GM23338 (cell line): ENCODE measurements around the gene NUF2. TPM values are rescaled to one million over a fixed set of nuclear protein-coding genes. Genes with fewer than 3 reads are reported as not detected.

Source experiments
- ATAC-seq: fragments of 200-7000 bp; cut with Tn5 transposase; 3 replicates; pipeline ENCODE4 v1.9.1; 2020
- DNase-seq: peaks from one replicate; pipeline ENCODE4 v3.0.0-alpha.2; 2015; ENCODE audit warnings: low spot score
- H2AFZ ChIP-seq: fragments of 200-600 bp; sonication (generic); 2 replicates; pipeline ENCODE4 v1.8.0; 2016; ENCODE audit warnings: antibody characterized with exemption, mild to moderate bottlenecking, moderate library complexity
- H3F3A ChIP-seq: fragments of 200-600 bp; sonication (generic); replicated peaks from 2 replicates; pipeline ENCODE4 v1.8.0; 2017; ENCODE audit warnings: antibody characterized with exemption, mixed run types, low read depth
- H3K27ac ChIP-seq: fragments of 200-600 bp; sonication (generic); 2 replicates; pipeline ENCODE4 v1.6.1; 2016; ENCODE audit warnings: low read depth
- H3K27me3 ChIP-seq: fragments of 200-600 bp; sonication (generic); 2 replicates; pipeline ENCODE4 v1.8.0; 2016; ENCODE audit warnings: mild to moderate bottlenecking, mixed run types, moderate library complexity; ENCODE audit not compliant: insufficient read depth
- H3K36me3 ChIP-seq: fragments of 200-600 bp; sonication (generic); 2 replicates; pipeline ENCODE4 v1.8.0; 2016; ENCODE audit warnings: mild to moderate bottlenecking; ENCODE audit not compliant: insufficient read depth
- H3K4me1 ChIP-seq: fragments of 200-600 bp; sonication (generic); 2 replicates; pipeline ENCODE4 v1.8.0; 2016; ENCODE audit warnings: mild to moderate bottlenecking, moderate library complexity; ENCODE audit not compliant: insufficient read depth
- H3K4me2 ChIP-seq: fragments of 200-600 bp; sonication (generic); 2 replicates; pipeline ENCODE4 v1.7.1; 2017; ENCODE audit warnings: mixed run types
- H3K4me3 ChIP-seq: fragments of 200-600 bp; sonication (generic); 2 replicates; pipeline ENCODE4 v1.6.1; 2016; ENCODE audit warnings: mixed run types
- H3K79me2 ChIP-seq: fragments of 200-600 bp; sonication (generic); replicated peaks from 2 replicates; pipeline ENCODE4 v1.8.0; 2017; ENCODE audit warnings: mild to moderate bottlenecking; ENCODE audit not compliant: insufficient read depth
- H3K9me2 ChIP-seq: fragments of 200-600 bp; sonication (generic); 2 replicates; pipeline ENCODE4 v1.8.0; 2017; ENCODE audit not compliant: insufficient read depth
- H4K20me1 ChIP-seq: fragments of 200-600 bp; sonication (generic); replicated peaks from 2 replicates; pipeline ENCODE4 v1.8.0; 2017; ENCODE audit warnings: mild to moderate bottlenecking; ENCODE audit not compliant: insufficient read depth
- H3K27ac Mint-ChIP-seq: 2 replicates; pipeline ENCODE4 v1.8.0; 2020; ENCODE audit warnings: inconsistent platforms, mild to moderate bottlenecking, moderate library complexity, mixed read lengths
- H3K27me3 Mint-ChIP-seq: 3 replicates; pipeline ENCODE4 v1.8.0; 2022; ENCODE audit warnings: low read depth, mild to moderate bottlenecking, moderate library complexity, mixed read lengths, inconsistent platforms; ENCODE audit not compliant: insufficient read depth, poor library complexity
- H3K36me3 Mint-ChIP-seq: 3 replicates; pipeline ENCODE4 v1.8.0; 2021; ENCODE audit warnings: low read depth, mild to moderate bottlenecking, inconsistent platforms, moderate library complexity, mixed read lengths
- H3K4me1 Mint-ChIP-seq: 3 replicates; pipeline ENCODE4 v1.8.0; 2020; ENCODE audit warnings: mild to moderate bottlenecking, inconsistent platforms, mixed read lengths
- H3K4me3 Mint-ChIP-seq: 3 replicates; pipeline ENCODE4 v1.8.0; 2021; ENCODE audit warnings: moderate library complexity, mild to moderate bottlenecking, inconsistent platforms, mixed read lengths
- H3K9me3 Mint-ChIP-seq: 3 replicates; pipeline ENCODE4 v1.8.0; 2020; ENCODE audit warnings: moderate library complexity, mild to moderate bottlenecking, inconsistent platforms, mixed read lengths
- CREB1 ChIP-seq: fragments of 250-450 bp; sonication (Bioruptor Pico); IDR thresholded peaks from 2 replicates; pipeline ENCODE4 v1.5.0; 2020; ENCODE audit warnings: low read depth, mild to moderate bottlenecking, moderate library complexity
- CTCF ChIP-seq, 2 experiments: fragments of 200-600 bp in 1 of 2; sonication (generic) in 1 of 2; conservative IDR thresholded peaks; 2 replicates each; pipeline versions ENCODE4 v1.5.1 to v1.6.1; 2016 to 2017; ENCODE audit warnings: antibody characterized with exemption in 2 of 2, low read depth in 2 of 2, mild to moderate bottlenecking in 2 of 2, moderate library complexity in 1 of 2
- ETS1 ChIP-seq: IDR thresholded peaks from 2 replicates; pipeline ENCODE4 v1.6.1; 2016; ENCODE audit warnings: antibody characterized with exemption
- EZH2 ChIP-seq: fragments of 200-600 bp; sonication (generic); IDR thresholded peaks from one replicate; pipeline ENCODE4 v1.8.0; 2017; ENCODE audit warnings: antibody characterized with exemption, mild to moderate bottlenecking, low read depth; ENCODE audit not compliant: unreplicated experiment
- EZH2phosphoT487 ChIP-seq: fragments of 200-600 bp; sonication (generic); IDR thresholded peaks from one replicate; pipeline ENCODE4 v1.8.1; 2018; ENCODE audit warnings: antibody characterized with exemption; ENCODE audit not compliant: unreplicated experiment
- JUNB ChIP-seq: IDR thresholded peaks from one replicate; pipeline ENCODE4 v1.6.1; 2016; ENCODE audit warnings: antibody characterized with exemption; ENCODE audit not compliant: unreplicated experiment
- NANOG ChIP-seq: IDR thresholded peaks from 2 replicates; pipeline ENCODE4 v1.6.1; 2016; ENCODE audit warnings: antibody characterized with exemption, borderline replicate concordance
- REST ChIP-seq: IDR thresholded peaks from one replicate; pipeline ENCODE4 v1.6.1; 2018; ENCODE audit warnings: antibody characterized with exemption; ENCODE audit not compliant: unreplicated experiment
- STAT1 ChIP-seq: IDR thresholded peaks from one replicate; pipeline ENCODE4 v1.6.1; 2016; ENCODE audit warnings: antibody characterized with exemption; ENCODE audit not compliant: unreplicated experiment
- ZNF114 ChIP-seq: fragments of 250-450 bp; sonication (Bioruptor Pico); IDR thresholded peaks from 2 replicates; pipeline ENCODE4 v1.5.0; 2020; ENCODE audit warnings: mild to moderate bottlenecking, moderate library complexity
- ZNF331 ChIP-seq: fragments of 250-450 bp; sonication (Bioruptor Pico); IDR thresholded peaks from 2 replicates; pipeline ENCODE4 v1.5.0; 2020; ENCODE audit warnings: low read depth, mild to moderate bottlenecking, moderate library complexity
- ZNF462 ChIP-seq: fragments of 250-450 bp; sonication (Bioruptor Pico); IDR thresholded peaks from 2 replicates; pipeline ENCODE4 v1.5.0; 2020; ENCODE audit warnings: mild to moderate bottlenecking, moderate library complexity
- polyA plus RNA-seq: library from polyadenylated mRNA; unstranded; fragments of >200 nt; fragmentation: Nextera tagmentation; extraction: Ambion mirVana; gene quantifications from 2 replicates; pipeline ENCODE4 v1.2.1, GENCODE V29; 2016
- total RNA-seq: library from RNA; depleted of rRNA; stranded (reverse); fragments of >200 nt; shearing (Covaris generic); gene quantifications from 2 replicates; pipeline ENCODE4 v1.2.3, GENCODE V29; 2014

Gene NUF2
- total and polyA plus RNA-seq, 2 experiments from 2014 or later: 21.7 to 51.4 TPM

GRCh38 chr1:163347106-163347505 lies 25.4 kb downstream of the NUF2 start:
- no peaks in the 10 kb centered on the region for H3K9me2 ChIP-seq
- H3K4me3 Mint-ChIP-seq: no peak overlapping the region
- peaks cover 17% of the 10 kb centered on the region for H3K36me3 ChIP-seq

More at GRCh38 chr1:163347106-163347505, 25.4 kb downstream of the NUF2 start:
- Histone ChIP-seq H3K27ac (no peak overlapping the region), H3K4me2 (no peak overlapping the region), H2AFZ (no peak overlapping the region), H3K79me2 (no peaks in the 10 kb centered on the region), H3K4me3 (no peak overlapping the region), H4K20me1 (no peaks in the 10 kb centered on the region), H3K27me3 (no peaks in the 10 kb centered on the region), H3F3A (no peaks in the 10 kb centered on the region), H3K4me1 (no peaks in the 10 kb centered on the region)
- no peak overlapping the region for H3K27ac Mint-ChIP-seq
- TF ChIP-seq ZNF114 (CRISPR knock-in tag): no peak
- TF ChIP-seq ZNF331 (CRISPR knock-in tag): no peak
- TF ChIP-seq EZH2: no peak
- no peak for TF ChIP-seq CTCF (conservative IDR thresholded peaks at IDR 0.05; ENCODE audit: low read depth in 2 of 2)
- TF ChIP-seq STAT1: no peak
- no peak for TF ChIP-seq EZH2phosphoT487
- no peak for TF ChIP-seq CREB1 (CRISPR knock-in tag)
- no peak for TF ChIP-seq NANOG
- no peak for TF ChIP-seq ETS1
- TF ChIP-seq ZNF462: no peak
- TF ChIP-seq JUNB: no peak
- TF ChIP-seq REST: no peak
- DNase-seq (no peak), ATAC-seq (no peak)
- H3K9me3 Mint-ChIP-seq: no peaks in the 10 kb centered on the region
- H3K36me3 Mint-ChIP-seq: peaks cover 43% of the 10 kb centered on the region
- no peaks in the 10 kb centered on the region for H3K27me3 Mint-ChIP-seq
- no peaks in the 10 kb centered on the region for H3K4me1 Mint-ChIP-seq
